Fibroblast of peridontal ligament (primary cell): ENCODE results near the gene CSTPP1.
A peak's percentile ranks its signal among the peaks of the same experiment; 100 is the strongest.
"Not testable (repeated sequence)": the region's sequence is repeated elsewhere in the genome, so short reads cannot be mapped to it uniquely, and the experiment has no call there.

Source experiments
- DNase-seq: peaks from one replicate; pipeline ENCODE4 v3.0.0-alpha.2; 2010; ENCODE audit errors: extremely low read depth

Gene CSTPP1

GRCh38 chr11:47180006-47180787 lies 243.6 kb downstream of the CSTPP1 start:
- DNase-seq, result no peak

GRCh38 chr11:47181271-47181670 lies 244.7 kb downstream of the CSTPP1 start:
- no peak for DNase-seq

- no peak for DNase-seq
Measured at GRCh38 chr11:47182380-47182779, 245.8 kb downstream of the CSTPP1 start.

GRCh38 chr11:47183031-47183856 lies 246.7 kb downstream of the CSTPP1 start:
- DNase-seq, result no peak

- no peak for DNase-seq
Measured at GRCh38 chr11:47183969-47184368, 247.4 kb downstream of the CSTPP1 start.

GRCh38 chr11:47184711-47185304 lies 248.2 kb downstream of the CSTPP1 start:
- no peak for DNase-seq

- DNase-seq, result peak; percentile 56
Measured at GRCh38 chr11:47185305-47186075, 248.9 kb downstream of the CSTPP1 start.

GRCh38 chr11:47186076-47186699 lies 249.6 kb downstream of the CSTPP1 start, which contains the start of gene PACSIN3:
Gene PACSIN3, minus strand, starts transcription at chr11:47186434. Its CDS starts 3,707 bp downstream, at chr11:47182727.
- no peak for DNase-seq

GRCh38 chr11:47186700-47187695 lies 250.4 kb downstream of the CSTPP1 start:
- peak; percentile 60 for DNase-seq

GRCh38 chr11:47187723-47188122 lies 251.2 kb downstream of the CSTPP1 start:
- DNase-seq, result no peak

- DNase-seq, result peak; percentile 56
Measured at GRCh38 chr11:47188259-47188658, 251.7 kb downstream of the CSTPP1 start.

GRCh38 chr11:47189100-47189834 lies 252.7 kb downstream of the CSTPP1 start:
- peak; percentile 67 for DNase-seq

GRCh38 chr11:47191137-47191536 lies 254.6 kb downstream of the CSTPP1 start:
- not testable (repeated sequence) for DNase-seq

- DNase-seq, result no peak
Measured at GRCh38 chr11:47192111-47192510, 255.6 kb downstream of the CSTPP1 start.

- DNase-seq, result not testable (repeated sequence)
Measured at GRCh38 chr11:47198161-47198560, 261.6 kb downstream of the CSTPP1 start.

GRCh38 chr11:47201015-47201414 lies 264.5 kb downstream of the CSTPP1 start:
- no peak for DNase-seq

GRCh38 chr11:47202576-47202975 lies 266.0 kb downstream of the CSTPP1 start:
- no peak for DNase-seq

- peak; percentile 91 for DNase-seq
Measured at GRCh38 chr11:47204637-47204989, 268.1 kb downstream of the CSTPP1 start.

- DNase-seq, result not testable (repeated sequence)
Measured at GRCh38 chr11:47206577-47206976, 270.0 kb downstream of the CSTPP1 start.
